Adrenal gland (tissue), 5 donors: ENCODE measurements around the gene ANGPTL4.

Experiments
- CTCF ChIP-seq, 6 experiments: fragments of 450-650 bp in 4 of 6; fragments of 200-600 bp in 2 of 6; sonication (generic) in 1 of 6; IDR thresholded peaks; 1 replicate in 5 of 6; 2 replicates in 1 of 6; pipeline versions ENCODE4 v1.5.1 to v1.8.0; 2016 to 2021; ENCODE audit warnings: antibody characterized with exemption in 6 of 6, mild to moderate bottlenecking in 2 of 6, moderate library complexity in 1 of 6
- POLR2A ChIP-seq, 2 donors: fragments of 450-650 bp; IDR thresholded peaks; one replicate each; pipeline ENCODE4 v1.6.1; 2017; ENCODE audit warnings: antibody characterized with exemption in 2 of 2, mild to moderate bottlenecking in 2 of 2, moderate library complexity in 1 of 2
- donor health status: DM: no; HTN: no; CAD: no.

DNA sequence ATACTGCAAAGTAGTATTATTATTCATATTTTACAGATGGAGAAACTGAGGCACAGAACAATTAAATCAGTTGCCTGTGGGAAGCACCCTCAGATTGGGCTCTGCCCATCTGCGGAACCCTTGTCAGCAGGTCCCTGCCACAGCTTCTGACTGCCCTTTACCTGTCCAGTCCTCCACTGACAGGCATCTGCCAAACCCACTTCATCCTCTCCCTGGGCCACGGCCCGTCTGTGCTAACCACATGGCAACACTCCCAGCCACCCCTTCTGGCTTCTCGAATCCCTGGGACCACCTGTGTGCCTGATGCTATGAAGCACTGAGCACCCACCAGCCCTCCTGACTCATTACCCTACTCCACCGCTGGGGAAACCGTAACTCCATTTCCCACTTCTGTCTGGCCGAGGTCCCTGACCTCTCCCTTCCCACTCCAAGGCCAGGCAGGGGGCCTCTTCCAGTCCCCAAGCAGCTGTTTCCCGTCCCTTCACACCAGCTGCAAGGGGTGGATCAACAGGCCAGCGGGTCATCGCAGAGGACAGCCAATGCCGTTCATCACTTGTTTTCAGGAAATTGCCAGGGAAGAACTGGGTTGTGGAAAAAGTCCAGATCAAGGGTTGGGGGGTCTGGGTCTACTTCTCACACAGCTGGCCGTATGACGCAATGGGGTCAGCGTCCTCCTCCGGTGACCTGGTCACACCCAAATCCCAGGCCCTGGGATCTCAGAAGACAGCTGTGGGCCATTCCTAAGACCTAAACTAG, 23.4 kb upstream of the ANGPTL4 start:
- TF ChIP-seq CTCF (IDR thresholded peaks at IDR 0.05), result peak in 5 of 6 experiments; percentile 9 to 36 (median 25)
- no peak for TF ChIP-seq POLR2A (IDR thresholded peaks at IDR 0.05)
